GM23338 (cell line): ENCODE data around the gene ZBTB34. TPM values are rescaled to one million over a fixed set of nuclear protein-coding genes. Genes with fewer than 3 reads are reported as not detected.

ENCODE experiments used
- ATAC-seq: fragments of 200-7000 bp; cut with Tn5 transposase; 3 replicates; pipeline ENCODE4 v1.9.1; 2020
- DNase-seq: peaks from one replicate; pipeline ENCODE4 v3.0.0-alpha.2; 2015; ENCODE audit warnings: low spot score
- H2AFZ ChIP-seq: fragments of 200-600 bp; sonication (generic); 2 replicates; pipeline ENCODE4 v1.8.0; 2016; ENCODE audit warnings: antibody characterized with exemption, mild to moderate bottlenecking, moderate library complexity
- H3F3A ChIP-seq: fragments of 200-600 bp; sonication (generic); replicated peaks from 2 replicates; pipeline ENCODE4 v1.8.0; 2017; ENCODE audit warnings: antibody characterized with exemption, mixed run types, low read depth
- H3K27ac ChIP-seq: fragments of 200-600 bp; sonication (generic); 2 replicates; pipeline ENCODE4 v1.6.1; 2016; ENCODE audit warnings: low read depth
- H3K27me3 ChIP-seq: fragments of 200-600 bp; sonication (generic); 2 replicates; pipeline ENCODE4 v1.8.0; 2016; ENCODE audit warnings: mild to moderate bottlenecking, mixed run types, moderate library complexity; ENCODE audit not compliant: insufficient read depth
- H3K36me3 ChIP-seq: fragments of 200-600 bp; sonication (generic); 2 replicates; pipeline ENCODE4 v1.8.0; 2016; ENCODE audit warnings: mild to moderate bottlenecking; ENCODE audit not compliant: insufficient read depth
- H3K4me1 ChIP-seq: fragments of 200-600 bp; sonication (generic); 2 replicates; pipeline ENCODE4 v1.8.0; 2016; ENCODE audit warnings: mild to moderate bottlenecking, moderate library complexity; ENCODE audit not compliant: insufficient read depth
- H3K4me2 ChIP-seq: fragments of 200-600 bp; sonication (generic); 2 replicates; pipeline ENCODE4 v1.7.1; 2017; ENCODE audit warnings: mixed run types
- H3K4me3 ChIP-seq: fragments of 200-600 bp; sonication (generic); 2 replicates; pipeline ENCODE4 v1.6.1; 2016; ENCODE audit warnings: mixed run types
- H3K79me2 ChIP-seq: fragments of 200-600 bp; sonication (generic); replicated peaks from 2 replicates; pipeline ENCODE4 v1.8.0; 2017; ENCODE audit warnings: mild to moderate bottlenecking; ENCODE audit not compliant: insufficient read depth
- H3K9me2 ChIP-seq: fragments of 200-600 bp; sonication (generic); 2 replicates; pipeline ENCODE4 v1.8.0; 2017; ENCODE audit not compliant: insufficient read depth
- H4K20me1 ChIP-seq: fragments of 200-600 bp; sonication (generic); replicated peaks from 2 replicates; pipeline ENCODE4 v1.8.0; 2017; ENCODE audit warnings: mild to moderate bottlenecking; ENCODE audit not compliant: insufficient read depth
- H3K27ac Mint-ChIP-seq: 2 replicates; pipeline ENCODE4 v1.8.0; 2020; ENCODE audit warnings: inconsistent platforms, mild to moderate bottlenecking, moderate library complexity, mixed read lengths
- H3K27me3 Mint-ChIP-seq: 3 replicates; pipeline ENCODE4 v1.8.0; 2022; ENCODE audit warnings: low read depth, mild to moderate bottlenecking, moderate library complexity, mixed read lengths, inconsistent platforms; ENCODE audit not compliant: insufficient read depth, poor library complexity
- H3K36me3 Mint-ChIP-seq: 3 replicates; pipeline ENCODE4 v1.8.0; 2021; ENCODE audit warnings: low read depth, mild to moderate bottlenecking, inconsistent platforms, moderate library complexity, mixed read lengths
- H3K4me1 Mint-ChIP-seq: 3 replicates; pipeline ENCODE4 v1.8.0; 2020; ENCODE audit warnings: mild to moderate bottlenecking, inconsistent platforms, mixed read lengths
- H3K4me3 Mint-ChIP-seq: 3 replicates; pipeline ENCODE4 v1.8.0; 2021; ENCODE audit warnings: moderate library complexity, mild to moderate bottlenecking, inconsistent platforms, mixed read lengths
- H3K9me3 Mint-ChIP-seq: 3 replicates; pipeline ENCODE4 v1.8.0; 2020; ENCODE audit warnings: moderate library complexity, mild to moderate bottlenecking, inconsistent platforms, mixed read lengths
- CREB1 ChIP-seq: fragments of 250-450 bp; sonication (Bioruptor Pico); IDR thresholded peaks from 2 replicates; pipeline ENCODE4 v1.5.0; 2020; ENCODE audit warnings: low read depth, mild to moderate bottlenecking, moderate library complexity
- CTCF ChIP-seq, 2 experiments: fragments of 200-600 bp in 1 of 2; sonication (generic) in 1 of 2; conservative IDR thresholded peaks; 2 replicates each; pipeline versions ENCODE4 v1.5.1 to v1.6.1; 2016 to 2017; ENCODE audit warnings: antibody characterized with exemption in 2 of 2, low read depth in 2 of 2, mild to moderate bottlenecking in 2 of 2, moderate library complexity in 1 of 2
- EZH2phosphoT487 ChIP-seq: fragments of 200-600 bp; sonication (generic); IDR thresholded peaks from one replicate; pipeline ENCODE4 v1.8.1; 2018; ENCODE audit warnings: antibody characterized with exemption; ENCODE audit not compliant: unreplicated experiment
- JUNB ChIP-seq: IDR thresholded peaks from one replicate; pipeline ENCODE4 v1.6.1; 2016; ENCODE audit warnings: antibody characterized with exemption; ENCODE audit not compliant: unreplicated experiment
- NANOG ChIP-seq: IDR thresholded peaks from 2 replicates; pipeline ENCODE4 v1.6.1; 2016; ENCODE audit warnings: antibody characterized with exemption, borderline replicate concordance
- POLR2AphosphoS5 ChIP-seq: IDR thresholded peaks from 2 replicates; pipeline ENCODE4 v1.6.1; 2016; ENCODE audit warnings: antibody characterized with exemption, low read depth
- STAT1 ChIP-seq: IDR thresholded peaks from one replicate; pipeline ENCODE4 v1.6.1; 2016; ENCODE audit warnings: antibody characterized with exemption; ENCODE audit not compliant: unreplicated experiment
- ZNF114 ChIP-seq: fragments of 250-450 bp; sonication (Bioruptor Pico); IDR thresholded peaks from 2 replicates; pipeline ENCODE4 v1.5.0; 2020; ENCODE audit warnings: mild to moderate bottlenecking, moderate library complexity
- ZNF331 ChIP-seq: fragments of 250-450 bp; sonication (Bioruptor Pico); IDR thresholded peaks from 2 replicates; pipeline ENCODE4 v1.5.0; 2020; ENCODE audit warnings: low read depth, mild to moderate bottlenecking, moderate library complexity
- ZNF462 ChIP-seq: fragments of 250-450 bp; sonication (Bioruptor Pico); IDR thresholded peaks from 2 replicates; pipeline ENCODE4 v1.5.0; 2020; ENCODE audit warnings: mild to moderate bottlenecking, moderate library complexity
- polyA plus RNA-seq: library from polyadenylated mRNA; unstranded; fragments of >200 nt; fragmentation: Nextera tagmentation; extraction: Ambion mirVana; gene quantifications from 2 replicates; pipeline ENCODE4 v1.2.1, GENCODE V29; 2016
- total RNA-seq: library from RNA; depleted of rRNA; stranded (reverse); fragments of >200 nt; shearing (Covaris generic); gene quantifications from 2 replicates; pipeline ENCODE4 v1.2.3, GENCODE V29; 2014

Gene ZBTB34
- total and polyA plus RNA-seq, 2 experiments from 2014 or later = 6.4 to 21.9 TPM

GRCh38 chr9:126849591-126850225 is 10.7 kb upstream of the ZBTB34 start:
- no peak overlapping the region for H2AFZ ChIP-seq
- Mint-ChIP-seq H3K4me1 (no peaks in the 10 kb centered on the region), H3K4me3 (no peak overlapping the region), H3K27ac (no peak overlapping the region), H3K36me3 (no peaks in the 10 kb centered on the region), H3K9me3 (no peaks in the 10 kb centered on the region; the same call in 2 of the 3 replicates), H3K27me3 (peaks cover 2% of the 10 kb centered on the region)
- no peaks in the 10 kb centered on the region for H3K4me1 ChIP-seq
- no peaks in the 10 kb centered on the region for H3K79me2 ChIP-seq
- H3K27me3 ChIP-seq = no peaks in the 10 kb centered on the region
- ATAC-seq (no peak), DNase-seq (no peak)
- no peaks in the 10 kb centered on the region for H3K36me3 ChIP-seq
- no peaks in the 10 kb centered on the region for H4K20me1 ChIP-seq
- H3K27ac ChIP-seq = no peak overlapping the region
- H3K9me2 ChIP-seq = no peaks in the 10 kb centered on the region
- no peak overlapping the region for H3K4me2 ChIP-seq
- TF ChIP-seq ZNF331 (CRISPR knock-in tag) (no peak), CREB1 (no peak), STAT1 (no peak), ZNF114 (CRISPR knock-in tag) (no peak), CTCF (conservative IDR thresholded peaks at IDR 0.05; ENCODE audit: low read depth in 2 of 2) (0 out of 4 replicates have a peak, but pooled peaks of 1 of the 2 experiments have one; percentile 2), NANOG (no peak)
- H3K4me3 ChIP-seq = no peak overlapping the region
- H3F3A ChIP-seq = no peaks in the 10 kb centered on the region

- no peak overlapping the region for H3K4me3 Mint-ChIP-seq
- no peaks in the 10 kb centered on the region for H3K4me1 ChIP-seq
- peaks cover 2% of the 10 kb centered on the region for H3K27me3 Mint-ChIP-seq
- TF ChIP-seq CTCF (conservative IDR thresholded peaks at IDR 0.05; ENCODE audit: low read depth in 2 of 2) (no peak), ZNF462 (CRISPR knock-in tag) (no peak), EZH2phosphoT487 (no peak), ZNF114 (CRISPR knock-in tag) (no peak), POLR2AphosphoS5 (no peak), CREB1 (no peak), JUNB (no peak)
Measured at GRCh38 chr9:126851286-126851880, 9.1 kb upstream of the ZBTB34 start.

More at GRCh38 chr9:126851286-126851880, 9.1 kb upstream of the ZBTB34 start:
- no peaks in the 10 kb centered on the region; the same call in 2 of the 3 replicates for H3K9me3 Mint-ChIP-seq
- no peaks in the 10 kb centered on the region for H3K79me2 ChIP-seq
- H3K36me3 Mint-ChIP-seq = no peaks in the 10 kb centered on the region
- H2AFZ ChIP-seq = no peak overlapping the region
- H3F3A ChIP-seq = no peaks in the 10 kb centered on the region
- no peak overlapping the region for H3K4me2 ChIP-seq
- no peaks in the 10 kb centered on the region for H3K36me3 ChIP-seq
- no peak overlapping the region for H3K27ac ChIP-seq
- no peak for ATAC-seq
- no peaks in the 10 kb centered on the region for H4K20me1 ChIP-seq
- H3K27ac Mint-ChIP-seq = no peak overlapping the region
- DNase-seq = no peak
- H3K4me3 ChIP-seq = no peak overlapping the region
- H3K4me1 Mint-ChIP-seq = peaks cover 8% of the 10 kb centered on the region
- H3K27me3 ChIP-seq = no peaks in the 10 kb centered on the region
- H3K9me2 ChIP-seq = no peaks in the 10 kb centered on the region
